GM12892 (cell line): ENCODE measurements around the gene ZNF311.
"Not testable (repeated sequence)": the region's sequence is repeated elsewhere in the genome, so short reads cannot be mapped to it uniquely, and the experiment has no call there.

Source experiments
- POLR2A ChIP-seq: IDR thresholded peaks from 2 replicates; pipeline ENCODE4 v1.6.1; 2011; ENCODE audit warnings: low read depth, low read length, control low read depth
- POLR2AphosphoS5 ChIP-seq: IDR thresholded peaks from 2 replicates; pipeline ENCODE4 v1.6.1; 2011; ENCODE audit warnings: low read depth, low read length, control low read depth
- TAF1 ChIP-seq: IDR thresholded peaks from 2 replicates; pipeline ENCODE4 v1.6.1; 2011; ENCODE audit warnings: low read depth, mild to moderate bottlenecking, control low read depth, low read length, borderline replicate concordance

DNA sequence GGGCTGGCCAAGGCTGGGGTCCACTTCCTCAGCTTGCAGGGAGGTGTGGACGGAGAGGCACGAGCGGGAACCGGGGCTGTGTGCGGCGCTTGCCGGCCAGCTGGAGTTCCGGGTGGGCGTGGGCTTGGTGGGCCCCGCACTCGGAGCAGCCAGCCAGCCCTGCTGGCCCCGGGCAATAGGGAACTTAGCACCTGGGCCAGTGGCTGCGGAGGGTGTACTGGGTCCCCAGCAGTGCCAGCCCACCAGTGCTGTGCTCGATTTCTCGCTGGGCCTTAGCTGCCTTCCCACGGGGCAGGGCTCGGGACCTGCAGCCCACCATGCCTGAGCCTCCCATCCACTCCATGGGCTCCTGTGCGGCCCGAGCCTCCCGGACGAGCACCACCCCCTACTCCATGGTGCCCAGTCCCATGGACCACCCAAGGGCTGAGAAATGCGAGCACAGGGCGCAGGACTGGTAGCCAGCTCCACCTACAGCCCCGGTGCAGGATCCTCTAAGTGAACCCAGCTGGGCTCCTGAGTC lies 47.3 kb downstream of the ZNF311 start:
- TF ChIP-seq POLR2A, TAF1, POLR2AphosphoS5: not testable (repeated sequence)
